ENCODE data around the gene NAA16. TPM values are rescaled to one million over a fixed set of nuclear protein-coding genes. Genes with fewer than 3 reads are reported as not detected.

Gene NAA16
- total and polyA plus RNA-seq, 9 of the 15 experiments (the other 6 are each of a cell fraction or from before 2014, with no cell fraction given), result 3.7 to 18.2 (median 12.0) TPM

DNA sequence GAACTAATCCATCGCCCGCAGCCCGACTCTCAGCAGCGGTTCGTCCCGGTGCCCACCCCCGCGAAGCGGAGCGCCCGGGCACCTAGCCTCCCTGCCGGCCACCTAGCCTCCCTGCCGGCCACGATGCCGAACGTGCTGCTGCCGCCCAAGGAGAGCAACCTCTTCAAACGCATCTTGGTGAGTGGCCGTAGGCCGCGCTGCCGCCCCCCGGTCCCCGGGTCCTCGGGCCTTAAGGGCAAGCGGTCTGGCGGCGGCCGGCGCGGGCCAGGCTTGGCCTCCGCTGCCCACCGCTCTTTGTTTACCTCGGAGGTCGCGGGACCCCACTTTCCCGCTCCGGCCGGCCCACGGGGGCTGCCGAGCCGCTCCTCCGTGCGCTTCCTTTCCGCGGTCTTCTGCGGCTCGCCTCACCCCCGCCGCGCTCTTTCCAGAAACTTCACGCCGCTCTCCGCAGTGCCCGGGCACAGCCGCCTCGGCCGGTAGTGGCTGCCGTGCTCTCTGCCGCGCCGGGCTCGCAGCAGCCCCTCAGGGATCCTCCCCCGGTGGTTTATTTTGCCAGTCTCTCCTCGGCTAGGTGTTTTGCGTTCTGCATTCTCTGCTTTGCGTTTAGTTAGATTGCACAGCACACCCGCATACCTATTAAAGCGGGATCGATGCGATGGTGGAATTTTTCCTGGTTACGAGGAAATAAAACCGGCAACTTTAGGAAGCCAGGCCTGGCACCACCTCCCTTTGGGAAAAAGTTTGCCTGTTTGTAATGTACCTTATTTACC lies 524 bp downstream of the NAA16 start (continued):
- TF ChIP-seq ZNF239 (CRISPR knock-in tag; IDR thresholded peaks at IDR 0.05) (no peak), DACH1 (IDR thresholded peaks at IDR 0.05; ENCODE audit: partially characterized antibody) (no peak), KLF1 (tag; IDR thresholded peaks at IDR 0.05) (no peak), DDX20 (tag; IDR thresholded peaks at IDR 0.05; ENCODE audit: low read depth) (no peak), NR4A1 (CRISPR knock-in tag; IDR thresholded peaks at IDR 0.05) (no peak), NR4A1 (tag; IDR thresholded peaks at IDR 0.05) (no peak), SRSF1 (IDR thresholded peaks at IDR 0.05; ENCODE audit: low read depth, low read length) (no peak), WHSC1 (IDR thresholded peaks at IDR 0.05; ENCODE audit: low read length) (no peak), ZNF76 (CRISPR knock-in tag; IDR thresholded peaks at IDR 0.05; ENCODE audit: borderline replicate concordance) (no peak), RCOR1 (IDR thresholded peaks at IDR 0.05; ENCODE audit: borderline replicate concordance in 1 of 2, low read depth in 2 of 2, low read length in 2 of 2) (no peak), ETV1 (tag; conservative IDR thresholded peaks at IDR 0.05; ENCODE audit: low read depth) (no peak), SIX5 (IDR thresholded peaks at IDR 0.05; ENCODE audit: borderline replicate concordance in 1 of 2, insufficient read depth in 1 of 2, low read depth in 1 of 2, low read length in 2 of 2) (0 out of 4 replicates have a peak, but pooled peaks of 1 of the 2 experiments have one; percentile 2), RBM15 (IDR thresholded peaks at IDR 0.05; ENCODE audit: insufficient read depth, low read length) (no peak)
